ENCODE measurements around the gene PCSK6.

The PCSK6 gene

DNA sequence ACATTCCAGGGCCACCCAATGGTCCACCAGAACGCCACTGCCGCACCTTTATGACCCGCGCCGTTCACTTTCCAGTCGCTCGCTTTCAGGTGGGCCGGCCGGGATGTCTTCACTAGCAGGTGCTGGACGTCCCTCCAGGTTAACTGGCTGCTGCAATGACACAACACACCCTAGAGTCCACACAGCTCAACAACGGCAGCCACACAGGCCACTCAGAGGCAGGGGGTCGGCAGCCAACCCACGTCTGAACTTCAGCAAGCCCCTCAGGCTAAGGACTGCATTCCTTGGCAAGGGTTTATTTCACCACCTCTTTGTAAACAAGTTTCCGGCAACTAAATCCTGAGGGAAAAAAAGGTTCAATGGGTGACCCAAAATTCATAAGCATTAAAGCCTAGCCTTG, 105.2 kb downstream of the PCSK6 start:
- TF ChIP-seq, protein P1, sequence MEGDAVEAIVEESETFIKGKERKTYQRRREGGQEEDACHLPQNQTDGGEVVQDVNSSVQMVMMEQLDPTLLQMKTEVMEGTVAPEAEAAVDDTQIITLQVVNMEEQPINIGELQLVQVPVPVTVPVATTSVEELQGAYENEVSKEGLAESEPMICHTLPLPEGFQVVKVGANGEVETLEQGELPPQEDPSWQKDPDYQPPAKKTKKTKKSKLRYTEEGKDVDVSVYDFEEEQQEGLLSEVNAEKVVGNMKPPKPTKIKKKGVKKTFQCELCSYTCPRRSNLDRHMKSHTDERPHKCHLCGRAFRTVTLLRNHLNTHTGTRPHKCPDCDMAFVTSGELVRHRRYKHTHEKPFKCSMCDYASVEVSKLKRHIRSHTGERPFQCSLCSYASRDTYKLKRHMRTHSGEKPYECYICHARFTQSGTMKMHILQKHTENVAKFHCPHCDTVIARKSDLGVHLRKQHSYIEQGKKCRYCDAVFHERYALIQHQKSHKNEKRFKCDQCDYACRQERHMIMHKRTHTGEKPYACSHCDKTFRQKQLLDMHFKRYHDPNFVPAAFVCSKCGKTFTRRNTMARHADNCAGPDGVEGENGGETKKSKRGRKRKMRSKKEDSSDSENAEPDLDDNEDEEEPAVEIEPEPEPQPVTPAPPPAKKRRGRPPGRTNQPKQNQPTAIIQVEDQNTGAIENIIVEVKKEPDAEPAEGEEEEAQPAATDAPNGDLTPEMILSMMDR (IDR thresholded peaks at IDR 0.05): no peak

DNA sequence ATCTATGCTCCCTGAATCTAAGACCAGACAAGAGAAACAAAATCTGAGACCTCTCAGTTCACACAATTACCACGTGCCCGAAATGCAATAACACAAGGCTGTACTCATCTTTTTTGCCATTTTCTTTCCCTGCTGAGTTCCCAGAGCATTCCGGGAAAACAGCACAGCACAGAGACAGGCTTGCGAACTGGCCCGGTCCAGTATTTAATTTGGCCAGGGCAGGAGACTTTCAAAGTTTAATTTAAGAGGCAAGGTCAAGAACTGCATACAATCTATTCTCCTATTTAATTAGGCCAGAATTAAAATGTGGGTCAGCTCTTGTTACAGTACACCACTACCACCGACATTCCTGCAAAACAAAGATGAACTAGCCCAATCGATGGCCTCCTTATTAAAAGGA, 107.0 kb downstream of the PCSK6 start:
- TF ChIP-seq, protein P1 (IDR thresholded peaks at IDR 0.05): no peak

DNA sequence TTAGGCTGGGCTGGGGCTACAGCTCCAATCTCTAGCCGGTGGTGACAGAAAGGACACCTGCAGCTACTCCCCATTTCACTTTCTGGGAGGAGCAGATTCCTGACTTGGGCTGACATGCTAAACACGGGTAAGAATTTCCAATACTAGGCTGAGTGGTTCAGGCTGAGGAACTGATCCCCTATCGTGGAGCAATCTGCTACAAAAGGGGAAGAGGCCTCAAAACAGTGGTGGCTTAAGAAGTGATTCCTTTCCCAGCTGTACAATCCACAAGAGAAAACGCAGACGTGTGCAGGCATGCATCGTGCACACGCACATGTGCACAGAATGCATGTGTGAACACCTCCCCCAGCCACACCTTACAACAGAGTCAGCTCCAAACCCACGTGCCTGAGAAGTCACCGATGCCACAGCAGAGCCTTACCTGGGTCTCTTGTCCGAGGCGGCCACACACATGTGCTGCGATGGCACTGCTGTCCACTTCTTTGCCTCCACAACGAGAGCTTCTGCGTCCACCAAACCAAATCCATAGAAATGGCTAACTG, 107.8 kb downstream of the PCSK6 start:
- TF ChIP-seq, protein P1 (IDR thresholded peaks at IDR 0.05): no peak

DNA sequence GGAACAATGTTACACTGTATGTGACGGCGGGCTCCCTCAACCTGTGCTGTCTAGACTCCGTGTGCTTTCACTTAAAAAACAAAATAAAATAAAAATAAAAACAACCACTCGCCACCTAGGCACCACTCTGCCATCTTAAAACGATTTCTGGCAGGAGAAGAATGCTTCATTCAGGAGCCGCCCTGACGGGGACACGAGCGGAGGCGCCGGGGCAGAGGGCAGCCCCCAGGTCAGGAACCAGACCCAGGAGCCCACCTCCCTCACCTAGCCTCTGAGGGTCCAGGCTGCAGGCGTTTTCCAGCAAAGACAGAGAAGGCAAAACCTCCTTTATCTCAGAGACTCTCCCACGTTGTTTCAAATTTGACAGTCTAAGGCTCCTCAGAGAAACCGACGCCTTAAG, 109.4 kb downstream of the PCSK6 start:
- TF ChIP-seq, protein P1 (IDR thresholded peaks at IDR 0.05): no peak

DNA sequence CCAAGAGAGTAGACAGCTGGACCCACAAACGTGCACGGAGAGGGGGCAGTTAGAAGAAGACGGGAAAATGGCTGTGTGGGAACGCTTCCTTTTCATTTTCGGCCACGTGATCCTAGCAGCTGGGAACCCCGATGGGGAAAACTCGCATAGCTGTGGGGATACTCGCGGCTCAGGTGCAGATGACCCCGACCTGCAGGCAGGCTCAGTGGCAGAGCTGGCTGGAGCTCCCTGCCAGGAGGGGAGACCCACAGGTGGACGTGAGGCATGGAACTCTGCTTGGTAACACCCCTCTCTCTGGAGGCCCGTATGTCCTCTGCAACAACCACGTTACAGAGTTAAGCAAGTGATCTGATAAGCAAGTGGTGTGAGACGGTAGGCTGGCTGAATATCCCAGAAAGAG, 109.9 kb downstream of the PCSK6 start:
- TF ChIP-seq, protein P1 (IDR thresholded peaks at IDR 0.05): no peak

DNA sequence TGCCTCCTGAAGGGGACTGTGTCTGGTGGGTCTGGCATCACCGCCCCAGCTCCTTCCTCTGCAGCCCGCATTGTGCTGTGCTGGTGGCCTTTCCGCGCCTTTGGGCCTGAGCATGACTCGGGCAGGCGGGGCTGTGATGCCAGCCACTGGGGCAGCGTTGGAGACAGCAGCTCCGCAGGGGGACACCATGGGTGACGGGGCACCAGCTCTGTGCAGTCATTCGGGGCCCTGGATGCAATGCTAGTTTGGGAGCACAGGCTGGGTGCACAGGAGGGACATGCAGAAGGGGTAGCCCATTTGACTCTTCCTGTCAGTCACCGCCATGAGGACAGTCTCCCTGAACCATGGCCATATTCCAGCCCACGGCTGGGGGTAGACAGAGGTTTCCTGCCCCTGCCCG, 110.6 kb downstream of the PCSK6 start:
- TF ChIP-seq, protein P1 (IDR thresholded peaks at IDR 0.05): no peak

DNA sequence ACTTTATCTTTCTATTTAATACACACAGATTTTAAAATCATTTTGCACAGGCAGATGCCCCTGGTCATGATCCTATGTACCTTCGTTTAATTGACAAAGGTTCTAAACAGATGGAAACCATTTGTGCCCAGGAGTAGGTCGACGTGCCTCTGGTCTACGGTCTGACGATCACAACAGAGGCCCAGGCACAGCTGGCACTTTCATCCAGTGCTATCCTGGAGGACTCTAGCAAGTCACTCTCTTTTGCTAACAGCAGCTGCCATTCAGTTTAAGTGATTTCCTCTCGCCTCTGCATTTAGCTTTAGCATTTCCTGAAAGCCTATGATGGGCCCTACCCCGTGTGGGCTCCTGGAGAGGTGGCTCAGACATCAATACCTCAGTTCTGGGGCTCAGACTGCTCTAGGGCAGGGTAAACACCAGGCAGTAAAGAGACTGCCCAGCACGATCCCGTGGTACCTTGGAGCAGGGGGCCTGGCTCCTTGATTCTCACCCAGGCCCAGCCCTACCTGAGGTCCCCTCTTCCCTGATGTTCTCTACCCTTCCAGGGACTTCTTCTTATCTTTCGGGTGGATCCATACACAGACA, 111.2 kb downstream of the PCSK6 start:
- TF ChIP-seq, protein P1 (IDR thresholded peaks at IDR 0.05): no peak

All from LNCAP (cell line).